ENCODE results near the gene INPP5D. TPM values are rescaled to one million over a fixed set of nuclear protein-coding genes. Genes with fewer than 3 reads are reported as not detected.

The INPP5D gene
- total and polyA plus RNA-seq, 2 of the 8 experiments (the other 6 are each of a cell fraction or from before 2014, with no cell fraction given): 4.5 to 7.1 TPM

DNA sequence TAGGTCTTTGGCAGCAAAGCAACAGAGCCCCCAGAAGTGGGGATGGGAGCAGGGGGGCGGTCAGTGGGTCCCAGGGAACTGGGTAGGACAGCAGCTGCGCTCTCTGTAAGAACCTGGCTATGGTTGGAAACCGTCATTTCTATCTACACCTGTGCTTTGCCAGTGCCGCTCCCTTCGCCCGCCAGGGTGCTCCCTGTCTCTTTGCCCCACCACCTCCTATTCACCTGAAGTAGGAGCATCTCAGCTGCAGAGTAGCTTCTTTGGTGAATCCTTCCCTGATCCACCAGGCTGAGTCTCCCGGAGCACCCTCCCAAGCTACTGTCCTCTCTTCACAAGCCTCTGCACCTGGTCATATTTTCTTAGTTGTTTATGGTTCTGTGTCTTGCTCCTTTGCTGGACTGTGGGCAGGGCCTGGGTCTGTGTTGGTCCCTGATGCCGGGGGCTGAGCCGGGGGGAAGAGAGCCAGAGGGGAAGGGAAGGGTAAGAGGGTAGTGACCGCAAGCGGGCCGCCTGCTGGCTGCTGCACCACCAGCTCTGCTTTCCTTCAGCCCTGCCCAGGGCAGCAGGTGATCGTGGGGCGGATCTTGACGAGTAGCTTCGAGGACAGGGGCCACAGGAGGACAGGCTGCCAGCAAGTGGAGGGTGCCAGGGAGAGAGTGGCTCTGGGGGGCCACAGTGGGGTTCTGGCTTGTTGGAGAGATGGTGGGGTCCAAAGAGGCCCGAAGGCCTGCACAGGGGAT, 45.2 kb downstream of the INPP5D start:
- POLR2A ChIA-PET (ENCODE audit: partially characterized antibody): no interaction called here
- Histone ChIP-seq H3K9me3 (ENCODE audit: insufficient read depth in 2 of 2, low read depth in 1 of 2, low read length in 1 of 2) (no peaks in the 10 kb centered on the region), H3K4me2 (ENCODE audit: insufficient read depth in 1 of 2, low read depth in 2 of 2, low read length in 2 of 2) (no peak overlapping the region), H2BK120ac (replicated peaks; ENCODE audit: low read depth, low read length) (no peak overlapping the region), H3K4me3 (ENCODE audit: extremely low read depth in 1 of 4, insufficient read depth in 2 of 4, low read depth in 3 of 4, low read length in 4 of 4) (no peak overlapping the region), H3K23ac (ENCODE audit: insufficient read length) (no peak overlapping the region), H3K36me3 (ENCODE audit: control insufficient read depth in 2 of 4, insufficient read depth in 4 of 4, low read length in 3 of 4) (no peaks in the 10 kb centered on the region), H2BK15ac (ENCODE audit: low read length) (no peak overlapping the region), H3K23me2 (ENCODE audit: low read depth, low read length) (no peaks in the 10 kb centered on the region), H3K4ac (replicated peaks; ENCODE audit: insufficient read length, low read depth, low read length) (no peak overlapping the region), H2AK5ac (ENCODE audit: low read depth, low read length) (no peak overlapping the region), H3K79me1 (ENCODE audit: low read depth, low read length) (no peaks in the 10 kb centered on the region), H2BK20ac (ENCODE audit: low read length) (no peak overlapping the region), H2AFZ (ENCODE audit: low read length) (no peak overlapping the region), H3K27me3 (replicated peaks in 1 of 4; ENCODE audit: control insufficient read depth in 3 of 4, extremely low read depth in 1 of 4, insufficient read depth in 3 of 4, low read length in 3 of 4) (no peaks in the 10 kb centered on the region; a peak in 1 of 7 replicates), H3K18ac (ENCODE audit: extremely low read depth, low read length) (no peak overlapping the region), H4K91ac (replicated peaks; ENCODE audit: insufficient read length, low read length) (no peak overlapping the region), H3K9ac (replicated peaks in 1 of 4; ENCODE audit: extremely low read depth in 1 of 4, low read depth in 3 of 4, low read length in 3 of 4) (no peak overlapping the region), H3K56ac (replicated peaks; ENCODE audit: insufficient read length, low read depth, low read length) (no peak overlapping the region), H3K79me2 (ENCODE audit: control insufficient read depth in 1 of 2, insufficient read depth in 2 of 2, low read length in 2 of 2) (no peaks in the 10 kb centered on the region), H2BK12ac (ENCODE audit: low read depth, low read length) (no peak overlapping the region), H3K14ac (ENCODE audit: insufficient read length) (no peak overlapping the region), H2BK5ac (ENCODE audit: low read depth, low read length) (no peak overlapping the region), H4K8ac (ENCODE audit: extremely low read depth, insufficient read depth, low read length) (0 out of 2 replicates have a peak overlapping the region, but pooled peaks have one; percentile 22), H4K5ac (ENCODE audit: insufficient read length, low read depth, low read length) (no peak overlapping the region), H3K27ac (ENCODE audit: low read depth, low read length) (no peak overlapping the region), H4K20me1 (replicated peaks in 1 of 2; ENCODE audit: control insufficient read depth in 1 of 2, insufficient read depth in 2 of 2, low read length in 2 of 2) (no peaks in the 10 kb centered on the region), H3K4me1 (replicated peaks in 1 of 4; ENCODE audit: control insufficient read depth in 3 of 4, insufficient read depth in 4 of 4, low read length in 3 of 4) (no peaks in the 10 kb centered on the region)
- CTCF ChIA-PET (ENCODE audit: partially characterized antibody): interaction anchor here (0.6 to 6.4 kb wide), 4 partner anchors 24 to 216 kb away, joined by 3 to 33 read pairs (median 3); no protein-coding TSS in a partner anchor
- FAIRE-seq: no peak
- DNase-seq (ENCODE audit: low read depth in 1 of 2, low spot score in 2 of 2): no peak
- WGBS, 2 experiments (ENCODE audit: extremely low coverage in 1 of 2, insufficient coverage in 1 of 2, insufficient read length in 1 of 2, insufficient replicate concordance in 2 of 2, low coverage in 1 of 2, low lambda C conversion rate in 2 of 2, missing lambda C conversion rate in 1 of 2): 91% methylated on average over 15 of the region's 17 CpGs; no CpG with 5 or more reads in 1 of the 2 experiments
- TF ChIP-seq RAD21 (IDR thresholded peaks at IDR 0.05 in 1 of 2, conservative IDR thresholded peaks at IDR 0.05 in 1 of 2; ENCODE audit: low read depth in 2 of 2, low read length in 2 of 2) (peak; percentile 11 to 13; a peak in 1 of 4 replicates), POU5F1 (IDR thresholded peaks at IDR 0.05; ENCODE audit: low read depth, low read length) (no peak), CREB1 (IDR thresholded peaks at IDR 0.05) (no peak)
- TF ChIP-seq, protein P1, sequence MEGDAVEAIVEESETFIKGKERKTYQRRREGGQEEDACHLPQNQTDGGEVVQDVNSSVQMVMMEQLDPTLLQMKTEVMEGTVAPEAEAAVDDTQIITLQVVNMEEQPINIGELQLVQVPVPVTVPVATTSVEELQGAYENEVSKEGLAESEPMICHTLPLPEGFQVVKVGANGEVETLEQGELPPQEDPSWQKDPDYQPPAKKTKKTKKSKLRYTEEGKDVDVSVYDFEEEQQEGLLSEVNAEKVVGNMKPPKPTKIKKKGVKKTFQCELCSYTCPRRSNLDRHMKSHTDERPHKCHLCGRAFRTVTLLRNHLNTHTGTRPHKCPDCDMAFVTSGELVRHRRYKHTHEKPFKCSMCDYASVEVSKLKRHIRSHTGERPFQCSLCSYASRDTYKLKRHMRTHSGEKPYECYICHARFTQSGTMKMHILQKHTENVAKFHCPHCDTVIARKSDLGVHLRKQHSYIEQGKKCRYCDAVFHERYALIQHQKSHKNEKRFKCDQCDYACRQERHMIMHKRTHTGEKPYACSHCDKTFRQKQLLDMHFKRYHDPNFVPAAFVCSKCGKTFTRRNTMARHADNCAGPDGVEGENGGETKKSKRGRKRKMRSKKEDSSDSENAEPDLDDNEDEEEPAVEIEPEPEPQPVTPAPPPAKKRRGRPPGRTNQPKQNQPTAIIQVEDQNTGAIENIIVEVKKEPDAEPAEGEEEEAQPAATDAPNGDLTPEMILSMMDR (IDR thresholded peaks at IDR 0.05; ENCODE audit: control extremely low read depth in 1 of 3, insufficient read depth in 1 of 3, low read depth in 1 of 3, low read length in 3 of 3): 0 out of 4 replicates have a peak, but pooled peaks of 1 of the 3 experiments have one; percentile 10

Data from H1 (cell line).